ENCODE results near the gene ST6GAL1.
A peak's percentile ranks its signal among the peaks of the same experiment; 100 is the strongest.

ST6GAL1 gene

GRCh38 chr3:187110156-187110555, 179.8 kb downstream of the ST6GAL1 start:
- Histone ChIP-seq H3K9me3 (ENCODE audit: severe bottlenecking) (no peaks in the 10 kb centered on the region), H3K27me3 (ENCODE audit: insufficient read depth, low read depth, severe bottlenecking) (no peaks in the 10 kb centered on the region), H3K36me3 (no peaks in the 10 kb centered on the region), H3K27ac (no peak overlapping the region), H3K4me3 (ENCODE audit: low read depth, low read length) (no peak overlapping the region)
- no peak for TF ChIP-seq CTCF (IDR thresholded peaks at IDR 0.05; ENCODE audit: low read depth, low read length)
- no peak for DNase-seq

GRCh38 chr3:187112934-187113793, 182.8 kb downstream of the ST6GAL1 start:
- Histone ChIP-seq H3K27ac (no peak overlapping the region), H3K36me3 (no peaks in the 10 kb centered on the region), H3K9me3 (ENCODE audit: severe bottlenecking) (no peaks in the 10 kb centered on the region), H3K27me3 (ENCODE audit: insufficient read depth, low read depth, severe bottlenecking) (no peaks in the 10 kb centered on the region), H3K4me3 (ENCODE audit: low read depth, low read length) (no peak overlapping the region)
- DNase-seq = no peak
- TF ChIP-seq CTCF (IDR thresholded peaks at IDR 0.05; ENCODE audit: low read depth, low read length) = peak; percentile 24; the same call in 1 of the 2 replicates

GRCh38 chr3:187114511-187114910, 184.2 kb downstream of the ST6GAL1 start:
- Histone ChIP-seq H3K9me3 (ENCODE audit: severe bottlenecking) (no peaks in the 10 kb centered on the region), H3K27me3 (ENCODE audit: insufficient read depth, low read depth, severe bottlenecking) (no peaks in the 10 kb centered on the region), H3K27ac (no peak overlapping the region), H3K4me3 (ENCODE audit: low read depth, low read length) (no peak overlapping the region), H3K36me3 (no peaks in the 10 kb centered on the region)
- TF ChIP-seq CTCF (IDR thresholded peaks at IDR 0.05; ENCODE audit: low read depth, low read length) = no peak
- DNase-seq = no peak

- Histone ChIP-seq H3K27ac (no peak overlapping the region), H3K36me3 (no peaks in the 10 kb centered on the region), H3K4me3 (ENCODE audit: low read depth, low read length) (no peak overlapping the region), H3K9me3 (ENCODE audit: severe bottlenecking) (no peaks in the 10 kb centered on the region), H3K27me3 (ENCODE audit: insufficient read depth, low read depth, severe bottlenecking) (no peaks in the 10 kb centered on the region)
- DNase-seq = no peak
- TF ChIP-seq CTCF (IDR thresholded peaks at IDR 0.05; ENCODE audit: low read depth, low read length) = no peak
Measured at GRCh38 chr3:187120326-187120725, 190.0 kb downstream of the ST6GAL1 start.

GRCh38 chr3:187122261-187122660, 191.9 kb downstream of the ST6GAL1 start:
- Histone ChIP-seq H3K27me3 (ENCODE audit: insufficient read depth, low read depth, severe bottlenecking) (no peaks in the 10 kb centered on the region), H3K9me3 (ENCODE audit: severe bottlenecking) (no peaks in the 10 kb centered on the region), H3K36me3 (no peaks in the 10 kb centered on the region), H3K4me3 (ENCODE audit: low read depth, low read length) (no peak overlapping the region), H3K27ac (no peak overlapping the region)
- no peak for DNase-seq
- no peak for TF ChIP-seq CTCF (IDR thresholded peaks at IDR 0.05; ENCODE audit: low read depth, low read length)

All from WERI-Rb-1 (cell line).